Ovary (tissue), 3 donors: ENCODE results near the gene CRTAP.

Source experiments
- CTCF ChIP-seq, 3 donors: fragments of 450-650 bp in 2 of 3; fragments of 200-600 bp in 1 of 3; IDR thresholded peaks; one replicate each; pipeline versions ENCODE4 v1.5.1 to v1.8.0; 2016 to 2022; ENCODE audit warnings: antibody characterized with exemption in 3 of 3, mild to moderate bottlenecking in 1 of 3
- EP300 ChIP-seq: sonication (generic); formaldehyde crosslinking; IDR thresholded peaks from one replicate; pipeline ENCODE4 v1.6.1; 2017; ENCODE audit warnings: antibody characterized with exemption
- POLR2A ChIP-seq: fragments of 450-650 bp; IDR thresholded peaks from one replicate; pipeline ENCODE4 v1.6.1; 2017; ENCODE audit warnings: antibody characterized with exemption, mild to moderate bottlenecking, moderate library complexity
- donor health status: DM: no; HTN: no; CAD: no.

DNA sequence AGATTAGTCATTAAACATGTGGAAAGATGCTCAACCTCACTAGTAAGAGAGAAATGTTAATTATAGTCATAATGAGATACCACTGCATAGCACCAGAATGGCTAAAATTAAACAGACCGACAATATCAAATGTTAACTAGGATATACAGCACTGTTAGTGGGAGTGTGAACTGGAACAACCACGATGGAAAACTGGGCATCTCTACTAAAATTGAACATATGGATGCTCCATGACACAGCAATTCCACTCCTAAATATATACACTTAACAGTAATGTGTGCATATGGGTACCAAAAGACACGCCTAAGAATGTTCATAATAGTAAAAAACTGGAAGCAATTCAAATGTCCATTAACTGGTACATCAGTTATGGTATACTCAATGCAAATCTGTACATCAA, 41.5 kb downstream of the CRTAP start:
- no peak for TF ChIP-seq POLR2A
- TF ChIP-seq EP300: no peak
- no peak for TF ChIP-seq CTCF (IDR thresholded peaks at IDR 0.05)
